GM21723 (cell line): ENCODE measurements around the gene DNER.
"Not testable (repeated sequence)": the region's sequence is repeated elsewhere in the genome, so short reads cannot be mapped to it uniquely, and the experiment has no call there.

ENCODE experiments used
- ATAC-seq: cut with Tn5 transposase; IDR thresholded peaks from one replicate; pipeline ENCODE4 v1.9.1; 2021; ENCODE audit warnings: mild to moderate bottlenecking, moderate library complexity; ENCODE audit not compliant: unreplicated experiment

Gene DNER

GRCh38 chr2:229627728-229628127, 86.6 kb downstream of the DNER start:
- no peak for ATAC-seq

- ATAC-seq, result no peak
Observed at GRCh38 chr2:229622495-229623355, 91.6 kb downstream of the DNER start.

- ATAC-seq, result no peak
Observed at GRCh38 chr2:229620759-229621158, 93.6 kb downstream of the DNER start.

GRCh38 chr2:229620289-229620688, 94.1 kb downstream of the DNER start:
- no peak for ATAC-seq

- no peak for ATAC-seq
Observed at GRCh38 chr2:229616433-229616832, 97.9 kb downstream of the DNER start.

GRCh38 chr2:229614021-229614420, 100.3 kb downstream of the DNER start:
- ATAC-seq, result not testable (repeated sequence)

GRCh38 chr2:229612384-229612971, 101.9 kb downstream of the DNER start:
- no peak for ATAC-seq

GRCh38 chr2:229611360-229611759, 103.0 kb downstream of the DNER start:
- no peak for ATAC-seq

GRCh38 chr2:229610872-229611271, 103.5 kb downstream of the DNER start:
- no peak for ATAC-seq

- ATAC-seq, result no peak
Observed at GRCh38 chr2:229610333-229610732, 104.0 kb downstream of the DNER start.

- ATAC-seq, result no peak
Observed at GRCh38 chr2:229601936-229602335, 112.4 kb downstream of the DNER start.

GRCh38 chr2:229601396-229601795, 113.0 kb downstream of the DNER start:
- no peak for ATAC-seq

GRCh38 chr2:229598227-229598626, 116.1 kb downstream of the DNER start:
- no peak for ATAC-seq

GRCh38 chr2:229596796-229597195, 117.6 kb downstream of the DNER start:
- ATAC-seq, result no peak

GRCh38 chr2:229591611-229592010, 122.7 kb downstream of the DNER start:
- no peak for ATAC-seq

- peak; percentile 73 for ATAC-seq
Observed at GRCh38 chr2:229586746-229587705, 127.3 kb downstream of the DNER start.

GRCh38 chr2:229586012-229586411, 128.3 kb downstream of the DNER start:
- no peak for ATAC-seq

GRCh38 chr2:229582151-229582550, 132.2 kb downstream of the DNER start:
- no peak for ATAC-seq

- no peak for ATAC-seq
Observed at GRCh38 chr2:229578052-229578846, 136.1 kb downstream of the DNER start.

GRCh38 chr2:229575569-229576315, 138.6 kb downstream of the DNER start:
- no peak for ATAC-seq
